Left hindlimb (tissue), 1 donor: Measurements from ENCODE around the gene RAB3C.
"Not testable (repeated sequence)": the region's sequence is repeated elsewhere in the genome, so short reads cannot be mapped to it uniquely, and the experiment has no call there.

Experiments
- DNase-seq: peaks from one replicate; pipeline ENCODE4 v3.0.0-alpha.2; 2018

RAB3C gene, protein sequence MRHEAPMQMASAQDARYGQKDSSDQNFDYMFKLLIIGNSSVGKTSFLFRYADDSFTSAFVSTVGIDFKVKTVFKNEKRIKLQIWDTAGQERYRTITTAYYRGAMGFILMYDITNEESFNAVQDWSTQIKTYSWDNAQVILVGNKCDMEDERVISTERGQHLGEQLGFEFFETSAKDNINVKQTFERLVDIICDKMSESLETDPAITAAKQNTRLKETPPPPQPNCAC

DNA sequence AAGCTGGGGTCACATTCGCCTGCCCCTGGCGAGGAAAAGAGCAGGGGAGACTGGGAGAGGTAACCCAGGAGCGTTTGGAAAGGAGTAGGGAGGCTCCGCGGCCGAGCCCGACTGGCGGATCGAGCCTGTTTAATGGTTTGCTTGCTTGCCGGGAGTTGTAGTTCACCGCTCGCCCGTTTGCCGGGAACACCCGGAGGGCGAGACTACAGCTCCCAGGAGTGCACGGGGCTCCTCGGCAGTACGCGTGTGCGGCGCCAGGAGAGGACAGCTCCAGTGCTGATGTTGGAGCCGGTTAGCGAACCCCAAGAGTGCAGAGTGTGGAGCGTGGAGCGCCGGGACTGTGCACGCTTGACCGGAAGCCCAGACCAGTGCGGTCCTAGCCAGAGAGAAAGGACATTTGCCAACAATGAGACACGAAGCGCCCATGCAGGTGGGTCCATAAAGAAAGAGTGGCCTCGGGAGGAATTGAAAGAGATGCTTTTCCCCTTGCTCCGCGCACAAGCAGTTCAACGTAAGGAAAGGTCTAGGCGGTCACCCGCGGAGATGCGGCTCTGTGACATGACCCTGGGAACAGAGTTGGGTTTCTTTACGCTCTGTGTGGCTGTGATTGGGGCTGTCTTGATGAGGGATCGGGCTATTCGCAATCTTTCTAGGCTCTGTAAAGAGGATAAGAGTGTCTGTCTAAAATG, at the start of gene RAB3C:
Gene RAB3C (plus strand): TSS at position 273 of the 689 bp plus-strand sequence. CDS start 134 bp downstream, at position 407.
- peak; percentile 95 for DNase-seq

DNA sequence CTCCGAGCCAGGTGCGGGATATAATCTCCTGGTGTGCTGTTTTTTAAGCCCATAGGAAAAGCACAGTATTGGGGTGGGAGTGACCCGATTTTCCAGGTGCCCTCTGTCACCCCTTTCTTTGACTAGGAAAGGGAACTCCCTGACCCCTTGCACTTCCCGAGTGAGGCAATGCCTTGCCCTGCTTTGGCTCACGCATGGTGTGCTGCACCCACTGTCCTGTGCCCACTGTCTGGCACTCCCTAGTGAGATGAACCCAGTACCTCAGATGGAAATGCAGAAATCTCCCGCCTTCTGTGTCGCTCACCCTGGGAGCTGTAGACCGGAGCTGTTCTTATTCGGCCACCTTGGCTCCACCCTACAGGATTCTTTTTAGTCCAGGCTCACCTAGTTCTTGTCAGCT, 40.9 kb upstream of the RAB3C start:
- DNase-seq = not testable (repeated sequence)

DNA sequence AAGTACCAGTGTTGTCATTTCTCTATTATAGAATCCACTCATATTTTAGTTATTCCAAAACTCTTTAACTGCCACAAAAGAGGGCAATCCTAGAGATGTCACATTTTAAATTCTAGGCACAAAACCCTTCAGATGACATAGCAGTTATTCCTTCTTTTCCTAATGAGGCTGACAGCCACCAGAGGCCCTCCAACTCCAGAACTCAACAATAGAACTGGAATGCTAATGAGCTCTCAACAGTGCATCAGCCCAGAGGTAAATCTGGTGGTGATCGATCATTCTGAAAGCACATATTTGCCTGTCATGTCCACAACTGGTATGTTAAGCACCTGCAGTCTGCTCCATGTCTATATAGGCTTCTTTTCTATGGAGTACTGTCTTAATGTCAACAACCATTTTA, 40.2 kb upstream of the RAB3C start:
- DNase-seq = no peak

DNA sequence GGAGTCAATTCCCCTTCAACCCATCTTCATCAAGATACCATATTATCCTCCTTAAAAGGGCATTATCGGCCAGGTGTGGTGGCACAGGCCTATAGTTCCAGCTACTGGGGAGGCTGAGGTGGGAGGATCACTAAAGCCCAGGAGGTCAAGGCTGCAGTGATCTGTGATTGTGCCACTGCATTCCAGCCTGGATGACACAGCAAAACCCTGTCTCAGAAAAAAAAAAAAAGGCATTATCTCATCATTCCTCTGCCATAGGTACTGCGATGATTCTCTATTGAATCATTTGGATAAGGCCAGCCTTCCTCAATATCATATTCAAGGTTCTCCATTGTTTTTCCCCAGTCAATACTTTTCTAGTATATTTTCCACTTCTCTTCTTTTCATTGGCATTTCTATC, 39.2 kb upstream of the RAB3C start:
- DNase-seq = no peak

GRCh38 chr5:58544195-58544594, 38.7 kb upstream of the RAB3C start:
- DNase-seq = no peak

GRCh38 chr5:58544926-58545325, 37.9 kb upstream of the RAB3C start:
- no peak for DNase-seq

DNA sequence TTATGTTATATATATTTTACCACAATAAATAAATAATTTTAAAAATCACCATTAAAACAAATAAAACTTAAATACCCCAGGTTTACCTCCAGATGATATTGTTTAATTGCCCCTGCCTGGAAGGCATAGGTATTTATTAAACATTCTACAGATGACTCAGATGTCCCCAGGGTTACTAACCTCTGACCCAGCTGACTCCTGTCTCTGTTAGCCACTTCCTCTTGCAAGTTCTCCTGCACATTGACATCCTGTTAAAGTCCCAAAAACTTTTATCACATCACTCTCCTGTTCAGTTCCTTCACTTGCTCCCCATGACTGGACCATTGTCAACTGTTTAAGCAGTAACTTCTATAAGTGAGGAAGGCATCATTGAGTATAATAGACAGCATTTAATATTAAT, 37.0 kb upstream of the RAB3C start:
- no peak for DNase-seq

GRCh38 chr5:58548068-58548467, 34.8 kb upstream of the RAB3C start:
- no peak for DNase-seq

DNA sequence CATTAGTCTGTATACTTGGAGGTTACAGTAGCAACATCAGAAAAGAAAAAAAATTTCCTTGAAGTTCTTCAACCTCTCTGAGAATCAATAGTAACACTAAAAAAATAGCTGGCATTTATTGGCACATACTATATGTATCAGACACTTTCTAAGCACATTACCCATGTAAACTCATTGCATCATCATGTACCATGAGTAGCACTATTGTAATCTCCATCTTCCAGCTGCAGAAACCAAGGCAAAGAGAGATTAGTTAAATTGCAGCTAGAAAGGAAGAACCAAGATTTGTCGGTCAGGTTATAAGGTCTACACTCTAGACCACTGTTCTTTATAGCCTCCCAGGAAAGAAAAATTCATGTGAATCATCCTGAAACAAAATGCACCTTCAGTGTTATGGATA, 31.4 kb upstream of the RAB3C start:
- DNase-seq = no peak

DNA sequence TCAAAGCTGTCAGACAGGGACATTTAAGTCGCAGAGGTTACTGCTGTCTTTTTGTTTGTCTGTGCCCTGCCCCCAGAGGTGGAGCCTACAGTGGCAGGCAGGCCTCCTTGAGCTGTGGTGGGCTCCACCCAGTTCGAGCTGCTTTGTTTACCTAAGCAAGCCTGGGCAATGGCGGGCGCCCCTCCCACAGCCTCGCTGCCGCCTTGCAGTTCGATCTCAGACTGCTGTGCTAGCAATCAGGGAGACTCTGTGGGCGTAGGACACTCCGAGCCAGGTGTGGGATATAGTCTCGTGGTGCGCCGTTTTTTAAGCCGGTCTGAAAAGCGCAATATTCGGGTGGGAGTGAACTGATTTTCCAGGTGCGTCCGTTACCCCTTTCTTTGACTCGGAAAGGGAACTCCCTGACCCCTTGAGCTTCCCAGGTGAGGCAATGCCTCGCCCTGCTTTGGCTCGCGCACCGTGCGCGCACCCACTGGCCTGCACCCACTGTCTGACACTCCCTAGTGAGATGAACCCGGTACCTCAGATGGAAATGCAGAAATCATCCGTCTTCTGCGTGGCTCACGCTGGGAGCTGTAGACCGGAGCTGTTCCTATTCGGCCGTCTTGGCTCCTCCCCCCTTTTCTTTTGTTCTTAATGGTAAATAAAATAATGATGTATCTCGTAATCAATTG, 25.1 kb upstream of the RAB3C start:
- not testable (repeated sequence) for DNase-seq

- DNase-seq = not testable (repeated sequence)
Observed at GRCh38 chr5:58563016-58563700, 19.7 kb upstream of the RAB3C start.

GRCh38 chr5:58564043-58564832, 18.6 kb upstream of the RAB3C start:
- DNase-seq = not testable (repeated sequence)

DNA sequence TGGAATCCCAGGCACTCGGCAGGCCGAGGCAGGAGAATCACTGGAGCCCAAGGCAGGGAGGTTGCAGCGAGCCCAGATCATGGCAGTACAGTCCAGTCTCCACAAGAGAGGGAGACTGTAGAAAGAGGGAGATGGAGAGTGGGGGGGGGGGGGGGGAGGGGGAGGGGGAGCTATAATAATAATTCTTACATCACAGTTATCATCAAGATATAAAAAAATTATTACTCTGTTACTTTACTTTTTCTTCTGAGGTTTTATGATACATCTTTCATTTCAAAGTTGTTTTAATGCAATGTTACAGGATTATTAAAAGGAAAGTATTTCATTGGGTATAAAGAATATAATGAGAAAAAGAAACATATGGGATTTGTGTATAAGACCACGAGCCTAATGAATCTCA, 17.8 kb upstream of the RAB3C start:
- DNase-seq = no peak

GRCh38 chr5:58571501-58571900, 11.4 kb upstream of the RAB3C start:
- no peak for DNase-seq

DNA sequence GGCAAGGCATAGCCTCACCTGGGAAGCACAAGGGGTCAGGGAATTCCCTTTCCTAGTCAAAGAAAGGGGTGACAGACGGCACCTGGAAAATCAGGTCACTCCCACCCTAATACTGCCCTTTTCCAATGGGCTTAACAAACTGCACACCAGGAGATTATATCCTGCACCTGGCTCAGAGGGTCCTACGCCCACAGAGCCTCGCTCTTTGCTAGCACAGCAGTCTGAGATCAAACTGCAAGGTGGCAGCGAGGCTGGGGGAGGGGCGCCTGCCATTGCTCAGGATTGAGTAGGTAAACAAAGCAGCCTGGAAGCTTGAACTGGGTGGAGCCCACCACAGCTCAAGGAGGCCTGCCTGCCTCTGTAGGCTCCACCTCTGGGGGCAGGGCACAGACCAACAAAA, 9.9 kb upstream of the RAB3C start:
- not testable (repeated sequence) for DNase-seq

- no peak for DNase-seq
Observed at GRCh38 chr5:58579781-58580180, 3.1 kb upstream of the RAB3C start.

DNA sequence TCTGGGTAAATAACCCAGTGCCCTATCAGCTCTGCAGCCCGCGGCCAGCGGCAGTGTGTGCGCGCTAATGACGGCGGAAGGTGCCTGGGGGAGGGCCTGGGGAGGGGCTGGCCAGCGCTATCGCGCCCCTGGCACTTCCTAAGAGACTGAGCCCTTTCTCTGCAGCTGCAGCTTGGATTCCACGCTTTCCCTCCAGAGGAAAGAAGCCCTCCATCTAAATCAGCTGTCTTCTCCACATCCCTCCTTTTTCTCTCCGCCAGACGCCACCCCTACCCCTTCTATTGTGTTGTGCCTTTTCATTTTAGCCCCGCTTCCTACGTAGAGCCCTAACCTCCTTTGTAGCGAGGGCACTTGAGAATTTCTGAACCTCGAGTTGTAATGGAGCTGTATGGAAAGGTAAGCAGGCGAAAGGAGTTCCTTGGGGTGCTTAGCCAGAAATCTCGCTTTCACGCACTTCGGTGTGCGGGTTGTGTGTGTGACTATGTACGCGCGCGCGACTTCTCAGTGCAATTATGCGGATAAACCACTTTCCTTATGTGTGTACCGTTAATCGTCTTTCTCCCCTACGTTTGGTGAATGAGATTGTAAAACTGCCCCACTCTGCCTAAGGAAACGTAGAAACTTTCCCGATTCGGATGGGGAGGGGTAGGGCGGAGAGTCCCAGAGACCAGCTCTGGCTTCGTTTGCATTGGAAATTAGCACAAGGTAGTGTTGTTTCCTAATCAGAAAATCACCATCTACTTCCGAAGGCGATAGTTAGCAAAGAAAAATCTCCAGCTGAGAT, 664 bp upstream of the RAB3C start:
- no peak for DNase-seq

GRCh38 chr5:58595952-58596351, 13.1 kb downstream of the RAB3C start:
- no peak for DNase-seq

DNA sequence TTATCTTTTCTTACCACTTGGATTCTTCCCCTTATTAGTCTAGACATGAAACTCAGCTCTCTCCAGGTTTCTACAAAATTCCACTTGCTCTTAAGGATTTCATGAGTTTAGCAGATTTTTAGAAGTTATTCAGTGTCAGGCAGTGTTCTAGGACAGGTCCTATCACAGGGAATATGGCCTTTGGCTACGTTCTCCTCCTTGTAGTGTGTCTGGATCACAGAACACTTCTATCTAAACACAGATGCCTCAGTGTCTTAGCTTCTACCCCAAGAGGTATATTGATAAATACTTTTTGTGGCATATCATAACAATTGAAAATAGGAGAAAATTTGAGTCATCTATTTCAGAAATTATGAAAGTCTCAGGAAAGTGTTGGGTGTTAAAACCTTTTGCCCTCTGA, 15.6 kb downstream of the RAB3C start:
- DNase-seq = no peak

- no peak for DNase-seq
Observed at GRCh38 chr5:58599217-58599616, 16.3 kb downstream of the RAB3C start.

- DNase-seq = not testable (repeated sequence)
Observed at GRCh38 chr5:58600613-58601012, 17.7 kb downstream of the RAB3C start.

GRCh38 chr5:58602889-58603288, 20.0 kb downstream of the RAB3C start:
- not testable (repeated sequence) for DNase-seq
